PC-9 (cell line): ENCODE measurements around the gene HAAO. TPM values are rescaled to one million over a fixed set of nuclear protein-coding genes. Genes with fewer than 3 reads are reported as not detected.
A peak's percentile ranks its signal among the peaks of the same experiment; 100 is the strongest.

ENCODE experiments used
- BruUV-seq: library from RNA; stranded (reverse); fragments of 400-500 nt; replicated peaks from 2 replicates; lab custom pipeline; 2021; lab: Mats Ljungman, UMichigan
- CTCF ChIA-PET: fragments of 300-600 bp; sonication (Branson Sonifier 250); formaldehyde crosslinking; loops from one replicate; lab custom pipeline; 2022; ENCODE audit warnings: antibody characterized with exemption; lab: Charles Lee
- POLR2A ChIA-PET: fragments of 300-600 bp; sonication (Branson Sonifier 250); formaldehyde crosslinking; loops from one replicate; lab custom pipeline; 2022; ENCODE audit warnings: antibody characterized with exemption; ENCODE audit not compliant: unreplicated experiment; lab: Charles Lee
- DNase-seq, 2 experiments: peaks; one replicate each; pipeline versions ENCODE4 v3.0.0 to v3.0.0-alpha.2; 2015 to 2022; ENCODE audit warnings: mixed read lengths in 1 of 2
- H2AFZ ChIP-seq: fragments of 200-600 bp; sonication (generic); 2 replicates; pipeline ENCODE4 v1.8.1; 2017; ENCODE audit warnings: antibody characterized with exemption
- H3F3A ChIP-seq: fragments of 200-600 bp; sonication (generic); 2 replicates; pipeline ENCODE4 v1.8.1; 2017; ENCODE audit warnings: antibody characterized with exemption, mild to moderate bottlenecking, low read depth; ENCODE audit not compliant: insufficient read depth
- H3K27ac ChIP-seq: fragments of 200-600 bp; sonication (generic); 2 replicates; pipeline ENCODE4 v1.6.1; 2016; ENCODE audit warnings: mixed run types
- H3K27me3 ChIP-seq: fragments of 200-600 bp; sonication (generic); 2 replicates; pipeline ENCODE4 v1.6.1; 2016; ENCODE audit warnings: low read depth, mixed run types; ENCODE audit not compliant: insufficient read depth
- H3K36me3 ChIP-seq: fragments of 200-600 bp; sonication (generic); 2 replicates; pipeline ENCODE4 v1.6.1; 2016; ENCODE audit warnings: low read depth, mixed run types
- H3K4me1 ChIP-seq: fragments of 200-600 bp; sonication (generic); replicated peaks from 2 replicates; pipeline ENCODE4 v1.6.1; 2016; ENCODE audit warnings: mixed run types; ENCODE audit not compliant: insufficient read depth
- H3K4me2 ChIP-seq: fragments of 200-600 bp; sonication (generic); 2 replicates; pipeline ENCODE4 v1.6.1; 2017; ENCODE audit warnings: mixed run types
- H3K4me3 ChIP-seq: fragments of 200-600 bp; sonication (generic); 2 replicates; pipeline ENCODE4 v1.6.1; 2016; ENCODE audit warnings: mixed run types
- H3K79me2 ChIP-seq: fragments of 200-600 bp; sonication (generic); 2 replicates; pipeline ENCODE4 v1.6.1; 2017; ENCODE audit warnings: low read depth, mixed run types
- H3K9me2 ChIP-seq: fragments of 200-600 bp; sonication (generic); 2 replicates; pipeline ENCODE4 v1.8.1; 2017; ENCODE audit warnings: mild to moderate bottlenecking; ENCODE audit not compliant: insufficient read depth
- H3K9me3 ChIP-seq: fragments of 200-600 bp; sonication (generic); 2 replicates; pipeline ENCODE4 v1.8.1; 2016; ENCODE audit warnings: low read depth; ENCODE audit not compliant: insufficient read depth
- H4K20me1 ChIP-seq: fragments of 200-600 bp; sonication (generic); 2 replicates; pipeline ENCODE4 v1.8.1; 2017; ENCODE audit not compliant: insufficient read depth
- CTCF ChIP-seq: fragments of 200-600 bp; sonication (generic); conservative IDR thresholded peaks from 2 replicates; pipeline ENCODE4 v1.6.1; 2017; ENCODE audit warnings: mixed run types, antibody characterized with exemption, mild to moderate bottlenecking, moderate library complexity
- EZH2 ChIP-seq: fragments of 200-600 bp; sonication (generic); IDR thresholded peaks from 2 replicates; pipeline ENCODE4 v1.8.0; 2017; ENCODE audit warnings: antibody characterized with exemption, low read depth
- intact Hi-C: fragments of 100-400 bp; cut with micrococcal nuclease; formaldehyde crosslinking; loops from one replicate; pipeline ENCODE4 v1.10.0; 2022; ENCODE audit not compliant: unreplicated experiment
- total RNA-seq: library from RNA; stranded (reverse); gene quantifications from 2 replicates; pipeline ENCODE4 v1.2.3, GENCODE V29; 2021

Gene HAAO
- total RNA-seq, 1 experiment from 2014 or later = not detected

GRCh38 chr2:42813763-42814162 is 21.4 kb upstream of the HAAO start:
- Histone ChIP-seq H4K20me1 (no peaks in the 10 kb centered on the region), H2AFZ (no peak overlapping the region), H3K4me3 (no peak overlapping the region), H3K4me1 (peaks cover 8% of the 10 kb centered on the region), H3K36me3 (no peaks in the 10 kb centered on the region), H3K27me3 (no peaks in the 10 kb centered on the region), H3F3A (peaks cover 34% of the 10 kb centered on the region), H3K4me2 (no peak overlapping the region), H3K9me2 (no peaks in the 10 kb centered on the region), H3K27ac (no peak overlapping the region), H3K9me3 (peaks cover 11% of the 10 kb centered on the region; the same call in 1 of the 2 replicates), H3K79me2 (no peaks in the 10 kb centered on the region)
- no TSS peak for BruUV-seq
- ChIA-PET CTCF (interaction anchor here (0.7 to 1.0 kb wide), 6 partner anchors 13 to 960 kb away, joined by 3 to 4 read pairs (median 3); no protein-coding TSS in a partner anchor), POLR2A (interaction anchor here (0.6 kb wide), 1 partner anchor 914 kb away, joined by 4 read pairs; no protein-coding TSS in a partner anchor)
- TF ChIP-seq CTCF (no peak), EZH2 (no peak)
- no peak for DNase-seq
- intact Hi-C loops = loop anchor here (5.0 kb wide), 1 partner anchor 451 kb away; the partner anchor contains the start of gene COX7A2L

- no TSS peak for BruUV-seq
- no peak overlapping the region for H2AFZ ChIP-seq
- H3K27me3 ChIP-seq = no peaks in the 10 kb centered on the region
- no peak for TF ChIP-seq EZH2
- TF ChIP-seq CTCF = peak; percentile 84
- peaks cover 9% of the 10 kb centered on the region for H3K4me1 ChIP-seq
- no peak for DNase-seq
- ChIA-PET POLR2A (interaction anchor here (0.7 kb wide), 1 partner anchor 23 kb away, joined by 4 read pairs; no protein-coding TSS in a partner anchor), CTCF (interaction anchor here (0.6 to 1.0 kb wide), 5 partner anchors 12 to 673 kb away, joined by 3 to 4 read pairs (median 3); no protein-coding TSS in a partner anchor)
- peaks cover 37% of the 10 kb centered on the region for H3F3A ChIP-seq
- H4K20me1 ChIP-seq = no peaks in the 10 kb centered on the region
- no peaks in the 10 kb centered on the region for H3K9me2 ChIP-seq
- intact Hi-C loops = loop anchor here (5.0 kb wide), 1 partner anchor 451 kb away; the partner anchor contains the start of gene COX7A2L
- no peak overlapping the region for H3K4me2 ChIP-seq
- H3K9me3 ChIP-seq = peaks cover 11% of the 10 kb centered on the region; the same call in 1 of the 2 replicates
- no peaks in the 10 kb centered on the region for H3K79me2 ChIP-seq
- no peaks in the 10 kb centered on the region for H3K36me3 ChIP-seq
- no peak overlapping the region for H3K4me3 ChIP-seq
- H3K27ac ChIP-seq = no peak overlapping the region
These were observed 20.6 kb upstream of the HAAO start for GRCh38 chr2:42812899-42813479.

DNA sequence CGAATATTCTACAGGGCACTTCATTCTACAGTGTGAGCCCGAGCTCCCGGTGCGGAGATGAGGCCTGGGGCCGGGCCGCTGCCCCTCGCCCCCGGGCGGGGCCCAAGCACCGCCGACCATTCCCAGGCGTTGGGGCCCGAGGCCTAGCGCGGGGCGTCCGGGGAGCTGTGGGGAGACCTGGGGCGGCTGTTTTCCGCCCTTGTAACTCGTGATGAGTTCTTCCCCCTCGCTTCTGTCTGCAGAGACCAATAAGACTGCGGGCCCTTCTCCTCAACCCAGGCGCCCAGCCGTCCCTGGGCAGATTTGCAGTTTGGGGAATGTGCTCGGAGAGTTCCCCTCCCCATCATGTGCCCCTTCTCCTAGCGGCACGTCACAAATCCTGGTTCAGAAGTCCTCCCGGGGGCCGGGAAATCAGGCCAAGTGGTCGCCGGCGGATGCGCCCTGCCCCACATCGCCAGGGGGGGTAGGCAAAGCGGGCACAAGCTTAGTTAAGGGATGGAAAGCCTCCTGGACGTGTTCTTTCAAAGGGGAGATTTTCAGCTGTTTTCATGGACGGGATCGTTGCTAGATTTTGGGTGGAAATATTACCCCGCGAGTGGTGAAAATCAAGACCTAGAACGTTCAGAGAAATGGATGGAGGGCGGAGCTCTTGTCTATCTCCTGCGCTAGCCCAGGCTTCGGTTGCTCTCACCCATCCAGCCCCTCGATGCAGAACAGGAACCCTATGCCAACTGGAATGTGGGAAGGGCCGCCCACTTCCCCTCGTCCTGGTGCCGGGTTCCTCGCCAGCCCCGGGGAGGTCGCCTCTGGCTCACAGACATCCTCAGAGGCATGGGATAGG is 18.8 kb upstream of the HAAO start:
- H4K20me1 ChIP-seq = no peaks in the 10 kb centered on the region
- intact Hi-C loops = loop anchor here (2.0 to 5.0 kb wide), 2 partner anchors 316 to 449 kb away; partner anchors contain the start of gene COX7A2L
- H3K36me3 ChIP-seq = no peaks in the 10 kb centered on the region
- peaks cover 9% of the 10 kb centered on the region for H3K4me1 ChIP-seq
- H3K27me3 ChIP-seq = no peaks in the 10 kb centered on the region
- H3K9me3 ChIP-seq = peaks cover 11% of the 10 kb centered on the region; the same call in 1 of the 2 replicates
- no peaks in the 10 kb centered on the region for H3K79me2 ChIP-seq
- H2AFZ ChIP-seq = peak overlapping the region; percentile 95
- DNase-seq = peak in 1 of 2 experiments; percentile 55
- H3K4me3 ChIP-seq = peak overlapping the region; percentile 71
- peak overlapping the region; percentile 82 for H3K27ac ChIP-seq
- ChIA-PET POLR2A (interaction anchor here (0.5 to 1.1 kb wide), 5 partner anchors 275 to 864 kb away, joined by 3 to 11 read pairs (median 5); no protein-coding TSS in a partner anchor), CTCF (interaction anchor here (0.6 kb wide), 1 partner anchor 312 kb away, joined by 4 read pairs; no protein-coding TSS in a partner anchor)
- peaks cover 37% of the 10 kb centered on the region for H3F3A ChIP-seq
- BruUV-seq = TSS peak; percentile 27
- no peaks in the 10 kb centered on the region for H3K9me2 ChIP-seq
- no peak for TF ChIP-seq EZH2
- TF ChIP-seq CTCF = peak; percentile 6; the same call in 1 of the 2 replicates
- peak overlapping the region; percentile 87 for H3K4me2 ChIP-seq
